Gastroesophageal sphincter (tissue), 4 donors: Measurements from ENCODE around the gene IL22RA1. TPM values are rescaled to one million over a fixed set of nuclear protein-coding genes. Genes with fewer than 3 reads are reported as not detected.

ENCODE experiments used
- ATAC-seq: fragments of 150-250 bp; one replicate; pipeline ENCODE4 v1.9.1; 2016; ENCODE audit warnings: mild to moderate bottlenecking, moderate library complexity
- H3K27ac ChIP-seq, 4 donors: fragments of 200-600 bp; sonication (generic) in 3 of 4; 1 replicate in 3 of 4; 2 replicates in 1 of 4; pipeline ENCODE4 v1.5.1; 2016 to 2019
- H3K27me3 ChIP-seq: fragments of 200-600 bp; sonication (generic); one replicate; pipeline ENCODE4 v1.5.1; 2019
- H3K36me3 ChIP-seq, 2 donors: fragments of 200-600 bp; sonication (generic); one replicate each; pipeline ENCODE4 v1.5.1; 2019; ENCODE audit warnings: control low read depth in 1 of 2
- H3K4me1 ChIP-seq, 3 donors: fragments of 200-600 bp; sonication (generic); 1 replicate in 2 of 3; 2 replicates in 1 of 3; pipeline ENCODE4 v1.5.1; 2016 to 2019; ENCODE audit warnings: control low read depth in 2 of 3
- H3K4me3 ChIP-seq, 2 donors: fragments of 200-600 bp; sonication (generic); one replicate each; pipeline ENCODE4 v1.5.1; 2019; ENCODE audit warnings: mild to moderate bottlenecking in 1 of 2, moderate library complexity in 1 of 2
- H3K9me3 ChIP-seq, 3 donors: fragments of 200-600 bp; sonication (generic); one replicate each; pipeline ENCODE4 v1.5.1; 2017 to 2019; ENCODE audit warnings: control low read depth in 2 of 3
- CTCF ChIP-seq, 4 experiments: fragments of 200-600 bp in 2 of 4; fragments of 450-650 bp in 2 of 4; sonication (generic) in 1 of 4; IDR thresholded peaks; one replicate each; pipeline ENCODE4 v1.5.1; 2017 to 2019; ENCODE audit warnings: antibody characterized with exemption in 4 of 4, mild to moderate bottlenecking in 2 of 4, moderate library complexity in 2 of 4
- EP300 ChIP-seq: sonication (generic); formaldehyde crosslinking; IDR thresholded peaks from one replicate; pipeline ENCODE4 v1.6.1; 2017; ENCODE audit warnings: antibody characterized with exemption, mild to moderate bottlenecking
- POLR2A ChIP-seq, 2 donors: fragments of 450-650 bp; IDR thresholded peaks; one replicate each; pipeline ENCODE4 v1.6.1; 2017; ENCODE audit warnings: antibody characterized with exemption in 2 of 2, mild to moderate bottlenecking in 2 of 2, moderate library complexity in 1 of 2
- POLR2AphosphoS5 ChIP-seq: sonication (generic); formaldehyde crosslinking; IDR thresholded peaks from one replicate; pipeline ENCODE4 v1.6.1; 2017; ENCODE audit warnings: antibody characterized with exemption
- WGBS, 2 donors: methylation state at CpG; one replicate each; pipeline ENCODE4 v1.1.5; 2018; ENCODE audit warnings: low coverage in 1 of 2; 5-methylcytosine and 5-hydroxymethylcytosine counted together
- total RNA-seq, 4 donors: library from RNA; depleted of rRNA; stranded (reverse); fragments of >200 nt; gene quantifications; one replicate each; pipeline ENCODE4 v1.1.0, GENCODE V29; 2016

IL22RA1 gene
- total RNA-seq, 4 donors from 2014 or later: 0.57 to 0.58 TPM; not detected in 2

GRCh38 chr1:24155011-24155782, 12.3 kb upstream of the IL22RA1 start:
- Histone ChIP-seq H3K4me3 (no peak overlapping the region), H3K4me1 (peaks cover 0 to 8% (median 0%) of the 10 kb centered on the region in 3 donors), H3K27ac (no peak overlapping the region), H3K27me3 (peaks cover 44% of the 10 kb centered on the region), H3K9me3 (no peaks in the 10 kb centered on the region), H3K36me3 (no peaks in the 10 kb centered on the region)
- WGBS, 2 donors: 54 to 56% methylated on average over 5 to 7 of the region's 11 CpGs
- no peak for TF ChIP-seq POLR2AphosphoS5
- TF ChIP-seq POLR2A (IDR thresholded peaks at IDR 0.05): no peak
- TF ChIP-seq CTCF (IDR thresholded peaks at IDR 0.05): peak in 1 of 4 experiments; percentile 12
- no peak for TF ChIP-seq EP300
- ATAC-seq: no peak

- no peak overlapping the region for H3K27ac ChIP-seq
- H3K4me1 ChIP-seq: peaks cover 0 to 12% (median 0%) of the 10 kb centered on the region in 3 donors
- WGBS, 2 donors: 81 to 87% methylated on average over 8 of the region's 8 CpGs
- H3K9me3 ChIP-seq: no peaks in the 10 kb centered on the region
- ATAC-seq: no peak
- no peaks in the 10 kb centered on the region for H3K36me3 ChIP-seq
- H3K4me3 ChIP-seq: no peak overlapping the region
- TF ChIP-seq EP300: no peak
- TF ChIP-seq POLR2AphosphoS5: no peak
- no peak for TF ChIP-seq POLR2A (IDR thresholded peaks at IDR 0.05)
- TF ChIP-seq CTCF (IDR thresholded peaks at IDR 0.05): no peak
- peaks cover 54% of the 10 kb centered on the region for H3K27me3 ChIP-seq
Observed at GRCh38 chr1:24154215-24154614, 11.3 kb upstream of the IL22RA1 start.

GRCh38 chr1:24152631-24153494, 9.9 kb upstream of the IL22RA1 start:
- H3K27me3 ChIP-seq: peaks cover 60% of the 10 kb centered on the region
- H3K27ac ChIP-seq: no peak overlapping the region
- no peak overlapping the region for H3K4me3 ChIP-seq
- 73 to 100% methylated on average over 1 to 4 of the region's 10 CpGs for WGBS, 2 donors
- no peaks in the 10 kb centered on the region for H3K36me3 ChIP-seq
- peaks cover 0 to 12% (median 0%) of the 10 kb centered on the region in 3 donors for H3K4me1 ChIP-seq
- TF ChIP-seq CTCF (IDR thresholded peaks at IDR 0.05) (no peak), POLR2AphosphoS5 (no peak), POLR2A (IDR thresholded peaks at IDR 0.05) (no peak), EP300 (no peak)
- no peaks in the 10 kb centered on the region for H3K9me3 ChIP-seq
- ATAC-seq: no peak

- TF ChIP-seq POLR2AphosphoS5: no peak
- no peak for TF ChIP-seq EP300
- no peak for TF ChIP-seq POLR2A (IDR thresholded peaks at IDR 0.05)
- TF ChIP-seq CTCF (IDR thresholded peaks at IDR 0.05): no peak
- ATAC-seq: no peak
- Histone ChIP-seq H3K4me3 (no peak overlapping the region), H3K4me1 (peaks cover 0 to 12% (median 0%) of the 10 kb centered on the region in 3 donors), H3K27ac (peak overlapping the region in 1 of 4 donors; percentile 60), H3K27me3 (peaks cover 54% of the 10 kb centered on the region), H3K9me3 (no peaks in the 10 kb centered on the region), H3K36me3 (no peaks in the 10 kb centered on the region)
- 7 to 25% methylated on average over 9 to 11 of the region's 12 CpGs for WGBS, 2 donors
Observed at GRCh38 chr1:24151175-24151533, 8.2 kb upstream of the IL22RA1 start.
